Activated CD4-positive, alpha-beta T cell treated with anti-CD3 and anti-CD28 coated beads for 4 hours (primary cell): ENCODE measurements around the gene ABLIM1.

Source experiments
- DNase-seq, 2 donors: peaks; one replicate each; pipeline ENCODE4 v3.0.0-alpha.2; 2020

The ABLIM1 gene

DNA sequence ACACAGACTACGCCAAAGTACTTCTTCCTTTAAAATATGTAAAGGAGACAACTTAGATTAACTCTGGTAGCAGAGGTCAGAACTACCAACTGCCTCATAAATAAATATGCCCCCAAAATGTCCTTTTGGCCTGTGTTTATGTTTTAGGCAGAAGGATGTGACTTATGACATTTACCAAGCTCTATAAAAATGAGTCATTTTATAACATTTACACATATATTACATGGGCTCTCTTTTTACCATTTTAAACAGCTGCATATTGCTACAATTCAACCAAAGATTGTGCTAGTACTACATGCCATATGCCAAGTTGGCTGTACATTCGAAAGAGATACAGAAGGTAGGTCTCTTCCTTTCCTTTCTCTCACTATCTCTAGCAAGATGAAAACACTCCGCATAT lies 12.4 kb downstream of the ABLIM1 start:
- DNase-seq = no peak

DNA sequence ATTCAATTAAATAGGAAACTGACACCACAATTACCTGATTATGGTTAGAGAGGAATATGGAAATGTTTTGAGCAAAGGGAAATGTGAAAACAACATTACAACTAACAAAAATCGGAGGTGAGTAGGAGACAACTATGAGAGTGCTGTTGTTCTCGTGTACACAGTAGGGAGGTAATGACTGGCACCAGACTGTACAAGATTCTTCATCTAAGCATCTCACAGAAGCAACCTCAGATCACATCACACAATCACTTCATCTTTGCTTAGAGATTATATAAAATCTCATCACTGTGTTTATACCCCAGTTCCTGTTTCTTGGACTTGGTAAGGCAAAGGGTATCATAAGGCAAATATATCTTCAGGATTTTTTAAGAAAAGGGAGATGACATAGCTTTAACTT lies 14.9 kb downstream of the ABLIM1 start:
- DNase-seq = no peak

- no peak for DNase-seq
Measured at GRCh38 chr10:114642729-114643128, 15.3 kb downstream of the ABLIM1 start.

DNA sequence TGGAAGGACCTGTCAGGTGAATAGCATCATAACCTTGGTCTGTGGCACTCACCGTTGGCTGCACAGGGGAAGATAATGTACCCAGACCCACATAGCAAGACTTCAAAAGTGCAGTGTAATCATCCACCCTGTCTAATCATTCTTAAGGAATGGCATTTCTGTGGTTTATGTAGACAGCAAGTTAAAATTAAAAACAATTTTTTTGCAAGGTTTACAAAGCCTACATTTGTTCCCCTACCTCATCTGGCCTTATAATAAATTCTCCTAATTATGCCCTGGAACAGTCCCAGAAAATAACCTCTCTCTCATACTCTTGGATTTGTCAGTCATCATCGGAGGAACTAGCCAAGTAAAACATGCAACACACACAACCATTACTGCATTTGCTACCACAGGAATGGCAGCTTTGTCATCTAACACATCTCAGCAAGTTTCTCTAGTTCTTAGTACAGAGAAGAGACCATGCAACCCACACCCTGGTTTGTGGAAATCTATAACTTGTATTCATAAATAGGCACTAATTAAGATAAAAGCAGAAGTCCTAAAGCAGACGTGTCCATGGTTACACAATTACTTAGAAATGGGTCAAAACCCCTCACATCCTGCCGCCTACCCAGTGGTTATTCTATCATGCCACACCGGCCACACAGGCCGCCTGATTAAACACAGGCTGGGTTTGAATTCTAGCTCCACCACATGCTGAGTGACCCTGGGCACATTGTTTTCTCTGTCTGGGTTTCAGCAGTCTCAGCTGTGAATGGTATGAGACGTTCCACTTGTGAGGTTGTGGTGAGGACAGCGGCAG lies 19.1 kb downstream of the ABLIM1 start:
- no peak for DNase-seq

DNA sequence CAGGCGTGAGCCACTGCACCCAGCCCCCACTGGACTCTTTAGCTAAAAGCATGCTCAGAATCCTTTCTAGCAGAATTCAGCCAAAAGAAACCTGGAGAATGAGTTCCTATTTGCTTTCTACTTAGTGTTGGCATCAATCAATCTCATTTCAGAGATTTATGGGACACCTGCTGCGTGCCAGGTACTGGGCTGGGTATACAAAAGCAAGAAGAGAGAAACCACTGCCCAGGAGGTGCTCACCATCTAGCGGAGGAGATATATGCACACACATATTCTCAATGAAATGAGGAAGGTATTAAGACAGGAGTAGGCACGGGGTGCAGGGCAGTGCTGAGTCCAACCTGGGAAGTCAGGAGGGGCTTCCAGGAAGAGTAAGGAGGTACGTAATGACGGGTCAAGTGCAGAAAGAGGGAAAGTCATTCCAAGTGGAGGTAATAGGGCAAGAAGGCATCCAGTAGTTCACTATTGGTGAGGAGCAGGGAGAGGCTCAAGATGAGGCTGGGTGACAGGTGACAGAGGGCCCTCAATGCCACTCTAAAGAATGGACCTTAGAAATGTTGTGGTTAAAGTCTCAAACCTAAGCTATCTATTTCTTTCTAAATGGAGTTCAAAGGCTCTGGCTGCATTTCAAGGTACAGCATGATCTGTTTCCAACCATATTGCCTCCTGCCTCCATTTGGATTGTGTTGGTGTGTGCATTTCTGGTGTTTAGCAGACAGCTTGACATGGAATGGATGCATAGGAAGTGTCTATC lies 22.1 kb downstream of the ABLIM1 start:
- no peak for DNase-seq

DNA sequence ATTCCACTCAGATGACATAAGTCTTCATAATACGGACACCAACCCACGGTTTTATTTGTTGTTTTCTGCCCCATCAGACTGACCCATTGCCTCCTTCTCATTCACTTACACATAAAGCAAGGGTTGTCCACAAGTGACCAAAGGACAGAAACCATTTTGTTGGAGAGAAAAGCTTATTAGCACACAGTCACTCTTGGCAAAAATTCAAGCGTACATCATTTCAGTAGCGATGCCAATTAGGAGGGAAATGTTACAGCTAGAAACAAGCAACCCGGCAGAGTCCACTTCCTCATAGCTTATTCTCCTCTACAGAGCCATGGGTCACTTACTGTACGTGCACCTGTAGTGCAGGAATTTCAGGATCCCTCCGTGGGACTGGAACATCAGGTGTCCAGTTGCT lies 23.0 kb downstream of the ABLIM1 start:
- no peak for DNase-seq

DNA sequence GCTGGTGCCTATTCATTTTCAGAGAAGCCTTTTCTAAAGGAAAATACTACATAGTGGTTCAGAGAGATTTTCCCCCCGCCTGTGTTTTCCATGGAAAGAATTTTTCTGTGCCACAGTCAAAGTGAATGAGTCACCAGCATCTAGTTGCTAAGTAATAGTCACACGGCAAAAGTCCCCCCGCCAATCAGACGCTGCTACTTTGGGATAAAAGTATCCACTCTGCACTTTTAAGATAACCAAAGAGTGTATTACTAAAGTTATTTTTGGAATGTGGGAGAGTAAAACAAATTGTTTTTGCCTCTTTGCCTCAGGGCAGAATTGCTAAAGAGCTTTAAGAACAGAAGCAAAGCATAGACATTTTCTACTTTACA lies 23.5 kb downstream of the ABLIM1 start:
- DNase-seq = no peak

DNA sequence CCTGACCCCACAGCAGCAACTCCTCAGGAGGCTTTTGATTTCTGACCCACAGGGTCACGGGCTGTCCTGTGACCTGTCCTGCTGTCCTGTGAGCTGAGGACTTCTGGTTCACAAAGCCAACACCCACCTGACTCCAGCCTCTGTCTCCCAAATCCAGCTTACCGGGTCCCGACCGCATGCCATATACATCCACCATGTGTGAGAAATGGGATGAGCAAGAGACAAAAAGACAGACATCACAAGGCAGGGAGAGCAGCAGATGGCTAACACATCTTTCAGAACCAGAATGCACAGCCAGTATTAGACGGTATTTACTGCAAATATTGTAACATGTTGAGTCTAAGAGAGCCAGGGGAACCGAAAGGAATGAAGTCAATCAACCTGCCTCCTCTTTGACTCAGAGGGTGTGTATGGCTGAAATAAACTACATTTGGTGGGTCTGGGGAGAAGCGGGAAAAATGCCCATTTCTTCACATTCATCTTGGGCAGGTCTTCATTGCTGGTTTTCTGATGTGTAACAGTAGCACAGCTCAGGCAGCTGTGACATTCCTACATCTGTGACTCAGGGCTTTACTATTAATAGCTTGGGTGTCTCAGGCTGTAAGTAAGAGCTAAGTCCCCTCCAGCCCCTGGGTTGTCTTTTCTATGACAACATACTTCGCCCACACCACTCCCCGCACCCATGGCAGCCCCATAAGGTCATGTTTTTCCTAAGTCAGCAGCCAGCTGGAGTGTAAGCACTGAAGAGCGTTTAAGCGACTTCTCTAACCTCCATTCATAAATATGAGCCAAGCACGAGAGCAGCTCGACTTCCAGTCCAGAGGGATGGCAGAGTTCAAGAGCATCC lies 25.0 kb downstream of the ABLIM1 start:
- DNase-seq = no peak

- DNase-seq = peak in 1 of 2 donors; percentile 4
Measured at GRCh38 chr10:114631666-114632417, 26.2 kb downstream of the ABLIM1 start.

GRCh38 chr10:114631090-114631665 lies 26.9 kb downstream of the ABLIM1 start:
- DNase-seq = no peak

GRCh38 chr10:114629824-114630730 lies 28.0 kb downstream of the ABLIM1 start:
- DNase-seq = no peak

DNA sequence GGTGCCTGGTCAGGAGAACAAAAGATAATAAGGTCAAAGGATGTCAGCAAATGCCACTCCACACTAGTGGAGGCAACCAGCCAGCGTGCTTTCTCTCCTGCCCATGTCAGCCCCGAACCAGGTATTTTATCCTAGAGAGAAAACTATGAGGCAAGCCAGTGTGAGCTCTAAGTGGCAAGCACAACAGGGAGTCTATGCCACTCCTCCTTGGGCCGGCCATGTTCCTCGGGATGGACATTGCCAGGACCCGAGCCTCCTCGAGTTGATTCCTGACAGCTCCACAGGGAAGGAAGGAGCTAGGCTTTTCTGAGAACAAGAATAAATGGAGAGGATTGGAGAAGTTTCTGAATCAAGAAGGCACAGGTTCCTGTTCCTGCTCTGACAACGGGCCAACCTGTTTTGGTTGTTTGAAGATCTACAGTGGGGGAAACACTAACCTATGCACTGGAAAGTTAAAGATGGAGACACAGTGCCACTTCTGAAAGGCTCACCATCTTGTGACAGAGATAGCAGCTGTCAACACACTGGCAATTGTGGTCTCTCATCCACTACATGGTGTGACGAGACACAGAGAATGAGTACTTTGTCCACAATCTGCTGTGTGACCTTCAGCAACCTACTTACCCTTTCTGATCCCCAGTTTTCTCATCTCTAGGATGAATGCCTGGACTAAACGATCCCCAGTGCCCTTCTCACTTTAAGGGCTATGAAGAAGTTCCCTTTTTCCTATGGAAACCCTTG lies 28.8 kb downstream of the ABLIM1 start:
- DNase-seq = no peak

- DNase-seq = no peak
Measured at GRCh38 chr10:114628106-114628505, 30.0 kb downstream of the ABLIM1 start.

GRCh38 chr10:114626841-114627240 lies 31.2 kb downstream of the ABLIM1 start:
- DNase-seq = no peak

DNA sequence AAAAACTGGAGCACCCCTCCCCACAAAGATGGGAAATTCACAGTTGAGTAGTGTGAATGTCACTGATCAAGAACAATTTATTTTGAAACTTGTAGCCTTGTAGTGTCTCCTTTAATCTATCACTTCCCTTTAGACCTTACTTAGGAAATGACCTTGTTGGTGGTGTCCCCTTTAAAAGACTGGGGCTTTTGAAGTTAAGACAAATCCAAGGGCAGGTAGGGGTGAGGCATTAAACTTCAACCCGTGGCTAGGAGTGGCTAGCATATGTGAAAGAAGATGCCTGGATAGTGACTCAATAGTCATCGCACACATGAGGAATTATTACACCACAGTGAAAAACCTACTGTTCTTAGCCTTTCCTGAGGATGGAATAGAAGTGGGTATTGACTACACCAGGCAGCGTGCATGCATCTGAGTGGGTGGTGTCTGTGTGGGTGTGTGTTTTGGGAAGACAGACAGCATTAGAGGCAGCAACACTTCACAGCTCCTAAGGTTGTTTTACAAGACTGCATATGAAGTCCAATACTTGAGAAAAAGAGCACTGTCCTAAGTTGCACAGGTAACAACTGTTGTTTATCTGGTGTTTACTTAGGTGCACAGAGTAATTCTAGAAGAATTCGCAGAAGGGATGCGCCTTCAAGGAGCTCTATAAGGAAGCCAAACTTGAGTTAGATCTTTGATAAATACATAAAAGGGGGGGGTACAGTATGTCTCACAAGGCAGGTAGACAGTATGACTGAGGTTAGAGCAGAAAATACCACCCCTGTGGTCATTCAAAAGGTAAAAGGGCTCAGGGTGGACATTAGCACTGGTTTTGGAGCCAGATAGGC lies 32.9 kb downstream of the ABLIM1 start:
- DNase-seq = no peak

- DNase-seq = no peak
Measured at GRCh38 chr10:114624422-114624821, 33.7 kb downstream of the ABLIM1 start.

- no peak for DNase-seq
Measured at GRCh38 chr10:114623661-114624294, 34.3 kb downstream of the ABLIM1 start.

DNA sequence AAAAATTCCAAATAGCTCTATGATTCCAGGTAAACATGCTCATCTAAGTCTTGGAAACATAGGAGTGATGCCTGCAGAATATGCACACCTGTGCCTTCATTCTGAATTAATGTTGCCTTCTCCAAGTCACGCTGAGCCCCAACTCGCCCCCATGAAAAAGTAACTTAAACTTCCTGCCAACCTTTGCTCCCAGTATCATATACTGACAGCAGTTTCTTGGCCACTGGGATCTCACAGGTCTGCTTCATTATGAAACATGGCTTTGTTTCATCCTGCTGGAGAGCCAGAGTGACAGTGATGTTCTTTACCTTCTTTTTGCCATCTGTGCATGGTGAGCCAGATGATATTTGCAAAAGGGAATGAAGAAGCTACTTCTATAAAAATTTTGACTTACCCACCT lies 34.9 kb downstream of the ABLIM1 start:
- no peak for DNase-seq

- DNase-seq = no peak
Measured at GRCh38 chr10:114618722-114619121, 39.4 kb downstream of the ABLIM1 start.
